Sigmoid colon (tissue), 4 donors: ENCODE measurements around the gene GLCCI1.

Source experiments
- EP300 ChIP-seq, 4 donors: sonication (generic); formaldehyde crosslinking; IDR thresholded peaks; one replicate each; pipeline ENCODE4 v1.6.1; 2017; ENCODE audit warnings: antibody characterized with exemption in 4 of 4
- POLR2A ChIP-seq, 2 donors: fragments of 450-650 bp; IDR thresholded peaks; one replicate each; pipeline ENCODE4 v1.6.1; 2016; ENCODE audit warnings: antibody characterized with exemption in 2 of 2, mild to moderate bottlenecking in 2 of 2, moderate library complexity in 2 of 2
- POLR2AphosphoS5 ChIP-seq, 4 donors: sonication (generic); formaldehyde crosslinking; IDR thresholded peaks; one replicate each; pipeline ENCODE4 v1.6.1; 2017; ENCODE audit warnings: antibody characterized with exemption in 4 of 4
- TF ChIP-seq, protein P1 (sequence below), 4 experiments: fragments of 450-650 bp in 3 of 4; fragments of 200-600 bp in 1 of 4; IDR thresholded peaks; one replicate each; pipeline ENCODE4 v1.5.1; 2016 to 2019; ENCODE audit warnings: antibody characterized with exemption in 4 of 4, mild to moderate bottlenecking in 3 of 4, moderate library complexity in 2 of 4

- TF ChIP-seq, protein P1, sequence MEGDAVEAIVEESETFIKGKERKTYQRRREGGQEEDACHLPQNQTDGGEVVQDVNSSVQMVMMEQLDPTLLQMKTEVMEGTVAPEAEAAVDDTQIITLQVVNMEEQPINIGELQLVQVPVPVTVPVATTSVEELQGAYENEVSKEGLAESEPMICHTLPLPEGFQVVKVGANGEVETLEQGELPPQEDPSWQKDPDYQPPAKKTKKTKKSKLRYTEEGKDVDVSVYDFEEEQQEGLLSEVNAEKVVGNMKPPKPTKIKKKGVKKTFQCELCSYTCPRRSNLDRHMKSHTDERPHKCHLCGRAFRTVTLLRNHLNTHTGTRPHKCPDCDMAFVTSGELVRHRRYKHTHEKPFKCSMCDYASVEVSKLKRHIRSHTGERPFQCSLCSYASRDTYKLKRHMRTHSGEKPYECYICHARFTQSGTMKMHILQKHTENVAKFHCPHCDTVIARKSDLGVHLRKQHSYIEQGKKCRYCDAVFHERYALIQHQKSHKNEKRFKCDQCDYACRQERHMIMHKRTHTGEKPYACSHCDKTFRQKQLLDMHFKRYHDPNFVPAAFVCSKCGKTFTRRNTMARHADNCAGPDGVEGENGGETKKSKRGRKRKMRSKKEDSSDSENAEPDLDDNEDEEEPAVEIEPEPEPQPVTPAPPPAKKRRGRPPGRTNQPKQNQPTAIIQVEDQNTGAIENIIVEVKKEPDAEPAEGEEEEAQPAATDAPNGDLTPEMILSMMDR (IDR thresholded peaks at IDR 0.05): no peak
- TF ChIP-seq EP300 (IDR thresholded peaks at IDR 0.05) (no peak), POLR2A (IDR thresholded peaks at IDR 0.05) (no peak), POLR2AphosphoS5 (IDR thresholded peaks at IDR 0.05) (no peak)
Measured at GRCh38 chr7:8057566-8057965, 89.0 kb downstream of the GLCCI1 start.
